Fibroblast of lung (primary cell): Measurements from ENCODE around the gene ASB14.

ENCODE experiments used
- CTCF ChIP-seq, 2 donors: IDR thresholded peaks in 1 of 2; conservative IDR thresholded peaks in 1 of 2; 1 replicate in 1 of 2; 2 replicates in 1 of 2; pipeline ENCODE4 v1.5.1; 2011 to 2012; ENCODE audit warnings: low read length in 2 of 2, control low read depth in 1 of 2, inconsistent platforms in 1 of 2, low read depth in 1 of 2, mild to moderate bottlenecking in 1 of 2
- EZH2 ChIP-seq: IDR thresholded peaks from 2 replicates; pipeline ENCODE4 v1.5.1; 2012; ENCODE audit warnings: low read length, control low read depth, mild to moderate bottlenecking; ENCODE audit errors: missing control alignments

GRCh38 chr3:57221883-57222282 lies 70.6 kb downstream of the ASB14 start:
- TF ChIP-seq CTCF (conservative IDR thresholded peaks at IDR 0.05 in 1 of 2, IDR thresholded peaks at IDR 0.05 in 1 of 2; ENCODE audit: low read depth in 1 of 2, low read length in 2 of 2) (peak; percentile 26 to 37), EZH2 (no peak)
